DMS79 treated with DMSO at 0.1 percent for 48 hours (cell line): ENCODE data around the gene STON2.

Experiments used
- DNase-seq: peaks from one replicate; lab custom pipeline; 2025; lab: John Stamatoyannopoulos, UW

Gene STON2

DNA sequence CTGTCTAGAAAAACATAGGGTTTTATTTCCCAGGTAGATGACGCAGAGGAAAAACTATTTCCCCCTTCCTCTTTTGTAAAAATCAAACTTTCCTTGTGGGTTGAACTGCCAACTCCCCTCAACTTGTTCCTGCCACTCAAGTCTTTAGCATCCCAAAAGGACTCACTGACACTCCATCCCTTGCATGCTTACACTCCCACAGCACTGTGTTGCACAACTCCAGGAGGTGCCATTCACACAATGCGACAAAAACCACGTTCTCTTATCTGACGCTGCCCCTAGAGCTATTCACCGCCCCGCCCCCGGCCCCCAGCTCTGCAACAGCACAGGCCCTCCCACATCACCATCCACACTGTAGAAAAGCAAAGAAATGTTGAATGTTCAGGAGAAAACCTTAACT is 16.9 kb upstream of the STON2 start:
- no peak for DNase-seq

- DNase-seq, result no peak
These were observed 16.2 kb upstream of the STON2 start for GRCh38 chr14:81416194-81416952.

DNA sequence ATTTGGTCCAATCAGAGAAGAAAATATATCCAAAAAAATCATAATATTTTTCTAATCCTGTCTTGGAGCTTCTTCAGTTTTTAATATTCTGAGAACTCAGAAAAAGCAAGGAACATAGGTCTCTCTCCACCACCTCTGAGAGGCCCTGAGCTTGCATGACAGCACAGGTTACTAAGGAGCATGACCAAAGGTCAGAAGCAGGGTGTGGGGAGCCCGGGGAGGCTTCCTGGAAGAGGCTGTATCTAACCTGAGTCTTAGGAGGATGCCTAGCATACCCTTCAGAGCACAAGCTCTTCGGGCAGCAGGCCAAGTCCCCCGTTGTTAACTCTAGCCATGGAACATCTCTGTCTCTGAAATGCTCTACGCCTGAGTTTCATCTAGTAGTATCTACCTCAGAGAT is 15.7 kb upstream of the STON2 start:
- DNase-seq, result no peak

DNA sequence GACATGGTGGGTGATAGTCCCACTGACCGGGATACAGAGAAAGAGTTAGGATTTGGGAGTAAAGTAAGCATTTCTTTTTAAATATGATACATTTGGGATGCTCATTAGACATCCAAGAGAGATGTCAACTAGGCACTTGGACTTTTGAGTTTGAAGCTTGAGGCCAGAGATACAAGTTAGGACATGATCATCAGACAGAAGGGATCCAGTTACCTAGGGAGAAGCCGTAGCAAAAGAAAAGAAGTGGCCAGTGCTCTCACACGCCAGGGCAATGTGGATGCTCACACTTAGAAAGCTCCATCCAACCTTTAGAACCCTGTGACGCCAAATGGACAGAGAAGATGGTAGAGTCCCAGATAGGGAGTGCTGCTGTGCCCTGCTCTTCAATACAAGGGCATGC is 14.0 kb upstream of the STON2 start:
- DNase-seq, result no peak

DNA sequence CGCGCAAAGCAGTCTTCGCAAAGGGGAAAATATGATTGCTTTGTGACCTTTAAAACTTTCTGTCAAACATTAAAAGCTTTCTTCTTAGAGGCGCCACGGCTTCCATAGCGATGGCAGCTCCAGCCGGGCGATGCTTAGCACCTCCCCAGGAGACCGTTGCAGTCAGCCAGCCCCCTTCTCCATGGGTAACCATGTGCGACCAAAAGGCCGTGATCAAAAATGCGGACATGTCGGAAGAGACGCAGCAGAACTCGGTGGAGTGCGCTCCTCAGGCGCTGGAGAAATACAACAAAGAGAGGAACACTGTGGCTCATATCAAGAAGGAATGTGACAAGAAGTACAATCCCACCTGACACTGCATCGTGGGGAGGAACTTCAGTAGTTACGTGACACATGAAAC is 12.7 kb upstream of the STON2 start:
- no peak for DNase-seq

GRCh38 chr14:81408595-81408994 is 8.5 kb upstream of the STON2 start:
- no peak for DNase-seq

- no peak for DNase-seq
These were observed 6.7 kb upstream of the STON2 start for GRCh38 chr14:81406863-81407262.

DNA sequence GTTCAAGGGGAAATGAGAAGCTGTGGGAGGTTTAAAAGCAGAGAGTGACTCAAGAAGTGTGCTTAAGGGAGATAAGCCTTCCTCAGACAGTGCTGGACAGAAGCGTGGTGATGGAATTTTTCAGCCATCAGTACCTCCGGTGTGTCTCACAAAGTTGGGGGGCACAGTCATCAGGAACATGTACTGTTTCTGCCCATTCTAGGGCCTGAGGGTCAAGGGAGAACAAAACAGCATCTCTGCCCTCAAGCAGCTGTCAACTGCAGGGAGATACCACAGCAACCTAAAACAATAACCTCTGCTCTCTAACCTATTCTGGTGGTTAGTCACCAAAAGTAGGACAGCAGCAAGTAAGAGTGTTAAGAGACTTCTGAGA is 2.0 kb upstream of the STON2 start:
- DNase-seq, result no peak

DNA sequence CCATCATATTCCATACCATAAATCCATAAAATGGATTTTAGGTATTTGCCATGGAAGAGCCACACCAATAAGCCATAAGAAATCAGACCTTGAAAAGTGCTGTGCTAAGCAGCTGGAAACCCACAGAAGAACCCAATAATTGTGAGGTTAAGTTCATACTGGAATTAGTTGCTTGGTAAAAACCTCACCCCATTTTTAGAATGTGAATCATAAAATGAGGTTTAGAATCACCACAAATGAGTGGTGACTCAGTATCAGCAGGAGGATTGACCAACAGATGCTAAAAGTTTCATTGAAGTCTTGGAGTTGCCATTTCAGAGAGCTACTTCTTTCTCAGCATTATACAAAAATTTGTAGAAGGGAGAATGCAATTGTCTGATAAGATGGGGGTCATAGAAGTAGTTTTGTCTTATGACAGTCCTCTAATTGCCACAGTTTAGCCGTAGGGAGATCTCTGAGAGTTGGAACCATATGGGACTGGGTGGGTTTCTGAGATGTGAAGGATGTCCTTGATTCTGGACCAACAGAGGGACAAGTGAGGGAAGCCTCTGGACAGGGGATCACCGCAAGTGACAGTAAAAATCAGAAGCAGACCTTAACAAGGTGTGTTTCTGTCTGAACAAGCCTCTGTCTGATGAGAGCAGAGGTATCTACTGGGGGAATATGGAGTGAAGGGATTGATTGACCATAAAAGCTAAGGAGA is 1.4 kb upstream of the STON2 start:
- no peak for DNase-seq

- peak; percentile 66 for DNase-seq
These were observed 728 bp upstream of the STON2 start for GRCh38 chr14:81400852-81401251.

GRCh38 chr14:81398196-81398891 is 1.8 kb downstream of the STON2 start:
- no peak for DNase-seq

- no peak for DNase-seq
These were observed 4.0 kb downstream of the STON2 start for GRCh38 chr14:81396113-81396512.

- no peak for DNase-seq
These were observed 5.4 kb downstream of the STON2 start for GRCh38 chr14:81394739-81395138.

DNA sequence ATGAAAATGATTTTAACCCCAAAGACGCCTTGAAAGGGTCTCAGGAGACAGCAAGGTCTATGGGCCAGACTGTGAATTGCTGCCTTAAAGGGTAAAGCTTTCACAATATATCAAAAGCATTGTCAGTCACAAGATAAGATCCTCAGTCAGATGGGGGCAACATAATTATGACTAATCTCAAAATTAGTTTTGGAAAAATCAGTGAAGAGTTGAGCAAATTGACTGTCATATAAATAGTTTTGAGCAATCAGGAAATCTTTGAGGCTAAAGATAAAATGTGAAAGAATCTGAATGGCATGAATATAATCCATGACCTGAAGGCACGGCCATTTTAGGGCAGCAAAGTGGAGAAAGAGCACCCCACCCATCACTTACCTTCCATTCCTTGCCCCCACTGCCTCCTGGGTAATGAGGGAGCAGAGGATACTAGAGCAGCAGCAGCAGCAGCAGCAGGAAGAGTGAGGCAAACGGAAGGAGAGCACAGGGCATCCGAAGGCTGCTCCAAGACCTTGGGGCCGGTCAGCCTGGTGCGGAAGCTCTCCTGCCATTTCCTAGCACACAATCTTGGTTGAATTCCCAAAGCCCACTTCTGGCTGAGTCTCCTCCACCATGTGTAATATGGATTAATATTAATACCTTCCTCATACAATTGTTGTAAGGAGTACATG is 7.0 kb downstream of the STON2 start:
- no peak for DNase-seq

- DNase-seq, result no peak
These were observed 8.1 kb downstream of the STON2 start for GRCh38 chr14:81392052-81392451.

DNA sequence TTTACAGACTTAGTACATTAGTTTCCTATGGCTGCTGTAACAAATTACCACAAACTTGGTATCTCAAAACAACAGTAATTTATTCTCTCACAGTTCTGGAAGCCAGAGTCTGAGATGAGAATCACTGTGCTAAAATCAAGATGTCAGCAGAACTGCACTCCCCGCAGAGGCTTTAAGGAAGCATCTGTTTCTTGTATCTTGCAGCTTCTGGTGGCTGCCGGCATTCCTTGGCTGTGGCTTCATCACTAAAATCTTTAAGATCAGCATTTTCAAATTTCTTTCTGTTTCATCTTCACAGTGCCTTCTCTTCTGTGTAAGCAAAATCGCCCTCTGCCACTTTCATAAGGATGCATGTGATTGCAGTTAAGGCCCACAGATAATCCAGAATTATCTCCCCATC is 9.4 kb downstream of the STON2 start:
- no peak for DNase-seq

DNA sequence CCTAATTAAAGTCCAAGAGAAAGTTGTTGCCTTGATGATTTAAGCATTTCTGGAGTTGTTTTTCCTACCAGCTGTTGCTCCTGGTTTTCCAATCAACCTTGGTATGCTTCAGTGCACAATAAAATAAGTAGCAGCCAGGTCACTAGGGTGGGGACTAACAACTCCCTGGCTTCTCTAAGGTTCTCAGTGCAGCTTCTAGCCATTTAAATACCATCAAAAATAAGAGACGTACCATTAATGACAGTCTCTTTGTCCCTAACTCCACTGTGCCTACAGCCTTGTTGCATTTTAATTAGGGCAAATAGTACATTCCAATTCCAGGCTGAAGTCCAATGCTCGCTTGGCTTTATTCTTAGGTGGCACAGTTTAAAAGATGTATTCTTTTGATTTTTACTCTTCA is 11.8 kb downstream of the STON2 start:
- DNase-seq, result no peak

DNA sequence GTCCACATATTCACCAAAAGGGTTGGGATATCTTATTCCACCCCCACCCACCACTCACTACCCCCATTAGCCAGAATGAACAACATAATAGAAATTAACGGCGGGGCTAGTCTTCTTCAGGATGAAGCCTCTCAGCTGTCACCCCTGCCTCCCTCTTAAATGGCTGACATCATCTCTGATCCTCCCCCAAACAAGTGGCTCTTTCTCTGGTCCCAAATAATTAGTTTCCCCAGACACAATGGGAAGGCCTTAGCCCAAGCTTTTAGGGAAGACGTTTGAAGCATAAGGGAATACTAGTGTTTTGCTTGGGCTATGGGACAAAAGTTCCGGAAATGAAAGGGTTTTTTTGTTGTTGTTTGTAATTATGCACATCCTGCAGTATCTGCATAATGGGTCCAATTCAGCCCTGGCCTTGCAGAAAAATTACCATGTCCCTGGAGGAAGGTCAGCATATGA is 13.8 kb downstream of the STON2 start:
- DNase-seq, result no peak

DNA sequence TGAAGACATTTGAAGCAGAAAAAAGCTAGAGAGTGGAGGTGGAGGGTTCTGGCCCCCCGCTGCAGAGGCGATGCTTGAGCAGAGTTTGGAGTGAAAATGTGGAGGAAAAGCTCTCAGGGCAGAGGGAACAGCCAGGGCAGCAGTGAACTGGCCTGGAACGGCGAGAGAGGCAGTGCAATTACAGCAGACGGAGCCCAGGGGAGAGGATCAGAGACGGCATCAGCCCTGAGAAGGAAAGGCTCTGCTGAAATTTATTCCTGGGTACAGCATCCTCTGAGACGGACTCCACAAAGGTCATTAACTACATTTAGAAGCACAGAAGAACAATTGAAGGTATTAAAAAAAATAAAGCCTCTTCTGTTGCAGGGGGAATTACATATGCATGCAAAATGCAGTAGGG is 14.2 kb downstream of the STON2 start:
- no peak for DNase-seq

DNA sequence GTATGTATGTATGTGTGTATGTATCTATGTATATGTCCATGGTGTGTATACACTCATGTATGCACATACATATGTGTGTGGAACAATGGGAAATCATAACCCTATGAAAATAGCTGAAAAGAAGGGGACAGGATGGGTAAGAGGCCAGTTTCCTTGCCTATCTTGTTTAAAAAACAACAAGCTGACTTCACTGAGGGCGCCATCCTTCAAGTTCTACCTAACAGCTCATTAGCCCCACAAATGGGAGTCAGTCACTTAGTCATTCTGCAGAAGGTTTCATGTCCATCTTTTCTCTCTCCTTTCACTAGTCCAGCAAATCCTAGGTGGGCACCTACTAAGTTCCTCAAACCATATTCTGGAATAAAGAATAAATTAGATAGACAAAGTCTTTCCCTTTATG is 14.7 kb downstream of the STON2 start:
- no peak for DNase-seq

GRCh38 chr14:81384900-81385299 is 15.2 kb downstream of the STON2 start:
- DNase-seq, result peak; percentile 76

DNA sequence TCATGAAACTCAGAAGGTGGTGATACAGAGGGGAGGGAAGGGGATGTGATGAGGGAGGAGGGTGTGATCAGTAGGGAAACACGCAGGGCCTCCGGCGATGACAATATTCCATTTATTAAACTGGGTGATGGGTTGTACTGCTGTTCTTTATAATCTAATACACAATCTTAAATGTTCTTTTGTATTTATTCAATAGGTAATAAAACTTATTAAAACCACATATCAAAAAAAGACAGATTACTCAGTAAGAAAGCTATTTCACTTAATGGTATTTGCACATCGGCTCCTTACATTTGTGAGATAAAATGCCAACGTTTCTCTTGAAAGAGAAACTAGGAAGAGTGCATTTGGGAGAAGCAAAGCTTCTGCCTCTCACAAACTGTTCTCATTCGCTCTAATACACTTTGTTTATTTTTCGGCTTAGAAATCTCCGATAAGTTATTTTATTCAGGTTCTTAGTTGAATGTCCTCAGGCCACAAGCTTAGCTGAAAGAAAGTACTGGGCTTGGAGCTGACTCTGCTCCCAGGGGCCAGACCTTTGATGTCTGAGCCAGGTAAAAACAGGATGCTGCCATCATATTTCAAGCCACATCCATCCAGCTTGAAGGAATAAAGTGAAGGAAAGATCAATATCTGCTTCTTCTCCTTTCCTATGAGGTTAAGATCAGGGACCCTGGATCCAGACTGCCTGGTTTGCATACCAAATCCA is 17.5 kb downstream of the STON2 start:
- no peak for DNase-seq
